Erythroblast (primary cell): ENCODE results near the gene HNMT.

ENCODE experiments used
- GATA1 ChIP-seq: IDR thresholded peaks from 2 replicates; pipeline ENCODE4 v1.6.1; 2011; ENCODE audit warnings: low read depth, mild to moderate bottlenecking, control low read depth, low read length, moderate library complexity
- POLR2A ChIP-seq: IDR thresholded peaks from 2 replicates; pipeline ENCODE4 v1.6.1; 2011; ENCODE audit warnings: mild to moderate bottlenecking, low read length

- no peak for TF ChIP-seq GATA1
- no peak for TF ChIP-seq POLR2A
Observed at GRCh38 chr2:138012082-138012481, 47.8 kb downstream of the HNMT start.
